HepG2 (cell line): ENCODE results near the gene HOXB4. TPM values are rescaled to one million over a fixed set of nuclear protein-coding genes. Genes with fewer than 3 reads are reported as not detected.

Experiments used
- FOXC1 ChIP-seq: sonication (generic); formaldehyde crosslinking; IDR thresholded peaks from 2 replicates; pipeline ENCODE4 v1.8.0; 2022; ENCODE audit warnings: mild to moderate bottlenecking, missing genetic modification reagents, borderline replicate concordance
- HNRNPK ChIP-seq: fragments of 200-400 bp; formaldehyde crosslinking; IDR thresholded peaks from 2 replicates; pipeline ENCODE4 v1.6.1; 2018; ENCODE audit warnings: low read length, low read depth, moderate library complexity, mild to moderate bottlenecking; ENCODE audit not compliant: poor library complexity, severe bottlenecking
- NR0B2 ChIP-seq: sonication (generic); formaldehyde crosslinking; IDR thresholded peaks from 2 replicates; pipeline ENCODE4 v1.4.0; 2020; ENCODE audit warnings: mild to moderate bottlenecking, missing genetic modification reagents
- REXO4 ChIP-seq: sonication (generic); formaldehyde crosslinking; IDR thresholded peaks from 2 replicates; pipeline ENCODE4 v1.8.0; 2022; ENCODE audit warnings: missing genetic modification reagents, mild to moderate bottlenecking, borderline replicate concordance
- ZBTB40 ChIP-seq, 2 experiments: fragments of 450-650 bp in 1 of 2; sonication (generic) in 1 of 2; formaldehyde crosslinking in 1 of 2; IDR thresholded peaks; 2 replicates each; pipeline versions ENCODE4 v1.6.1 to v1.8.0; 2016 to 2022; ENCODE audit warnings: antibody characterized with exemption in 1 of 2, mild to moderate bottlenecking in 1 of 2, missing genetic modification reagents in 1 of 2
- ZBTB44 ChIP-seq: sonication (generic); formaldehyde crosslinking; IDR thresholded peaks from 2 replicates; pipeline ENCODE4 v1.4.0; 2020; ENCODE audit warnings: missing genetic modification reagents
- polyA plus RNA-seq, 8 experiments: library from polyadenylated mRNA; depleted of rRNA in 3 of 8; stranded (reverse) in 7 of 8; unstranded in 1 of 8; fragments of >200 nt; fragmentation: Illumina TruSeq in 4 of 8; extraction: Trizol in 4 of 8; gene quantifications; 2 replicates each; pipeline versions ENCODE4 v1.2.1 to v1.2.3, GENCODE V29; 2011 to 2016; ENCODE audit warnings: low read depth in 4 of 8, missing spikeins in 1 of 8, mixed read lengths in 1 of 8; ENCODE audit not compliant: insufficient read depth in 1 of 8
- total RNA-seq, 5 experiments: library from RNA; depleted of rRNA; stranded (reverse); fragments of >200 nt; fragmentation: Illumina TruSeq; extraction: Trizol; gene quantifications; 2 replicates each; pipeline ENCODE4 v1.2.3, GENCODE V29; 2016; ENCODE audit warnings: low read depth in 1 of 5

HOXB4 gene
- total and polyA plus RNA-seq, 2 of the 13 experiments (the other 11 are each of a cell fraction or from before 2014, with no cell fraction given): not detected

- TF ChIP-seq ZBTB44 (CRISPR knock-in tag) (no peak), REXO4 (CRISPR knock-in tag) (no peak), NR0B2 (CRISPR knock-in tag) (no peak), ZBTB40 (IDR thresholded peaks at IDR 0.05) (no peak), ZBTB40 (CRISPR knock-in tag; IDR thresholded peaks at IDR 0.05) (no peak), HNRNPK (no peak), FOXC1 (no peak)
- TF ChIP-seq, all 625 proteins: peak for 0
Measured at GRCh38 chr17:48552466-48553189, 25.5 kb downstream of the HOXB4 start (continued).
